HCT116 (cell line): ENCODE measurements around the gene SPRR4. TPM values are rescaled to one million over a fixed set of nuclear protein-coding genes. Genes with fewer than 3 reads are reported as not detected.

Source experiments
- ATAC-seq: fragments of 200-7000 bp; cut with Tn5 transposase; 2 replicates; pipeline ENCODE4 v1.9.1; 2020; ENCODE audit warnings: mild to moderate bottlenecking, moderate library complexity
- BruUV-seq: library from RNA; stranded (reverse); fragments of 400-500 nt; replicated peaks from 2 replicates; lab custom pipeline; 2021; lab: Mats Ljungman, UMichigan
- CTCF ChIA-PET: fragments of 300-600 bp; sonication (Branson Sonifier 250); formaldehyde crosslinking; loops from one replicate; lab custom pipeline; 2021; ENCODE audit warnings: antibody characterized with exemption; lab: Charles Lee
- POLR2A ChIA-PET: fragments of 300-600, 350-600 bp; sonication (Branson Sonifier 250); formaldehyde crosslinking; loops from one replicate; lab custom pipeline; 2021; ENCODE audit warnings: antibody characterized with exemption; lab: Charles Lee
- RAD21 ChIA-PET, 2 experiments: fragments of 300-600 bp; sonication (Branson Sonifier 250); formaldehyde crosslinking; loops; one replicate each; lab custom pipeline; 2023; ENCODE audit warnings: low total read pairs in 2 of 2; ENCODE audit not compliant: uncharacterized antibody in 2 of 2, unreplicated experiment in 2 of 2, low non-redundant PET in 1 of 2; lab: Charles Lee
- DNase-seq: peaks from one replicate; pipeline ENCODE4 v3.0.0-alpha.2; 2010; ENCODE audit warnings: low read depth, low spot score
- H2AFZ ChIP-seq: fragments of 200-600 bp; shearing (Covaris generic), sonication (generic); 2 replicates; pipeline ENCODE4 v1.6.1; 2017; ENCODE audit warnings: low read depth, mixed run types, mixed read lengths, antibody characterized with exemption, low read length; ENCODE audit not compliant: poor library complexity, severe bottlenecking
- H3K27ac ChIP-seq: 2 replicates; pipeline ENCODE4 v1.5.1; 2012; ENCODE audit warnings: low read depth, low read length
- H3K27me3 ChIP-seq: fragments of 200-600 bp; sonication (generic); 2 replicates; pipeline ENCODE4 v1.6.1; 2016; ENCODE audit warnings: mixed run types, low read length, mixed read lengths; ENCODE audit not compliant: insufficient read depth
- H3K36me3 ChIP-seq, 2 experiments: fragments of 200-500 bp in 1 of 2; fragments of 200-600 bp in 1 of 2; sonication (Bioruptor generic) in 1 of 2; sonication (generic) in 1 of 2; 2 replicates each; pipeline versions ENCODE4 v1.5.1 to v1.6.1; 2014 to 2016; ENCODE audit warnings: low read length in 2 of 2, inconsistent platforms in 1 of 2, mixed read lengths in 1 of 2, mixed run types in 1 of 2; ENCODE audit not compliant: insufficient read depth in 2 of 2, control insufficient read depth in 1 of 2
- H3K4me1 ChIP-seq, 2 experiments: fragments of 200-600 bp in 1 of 2; sonication (generic) in 1 of 2; 2 replicates each; pipeline versions ENCODE4 v1.5.1 to v1.6.1; 2012 to 2017; ENCODE audit warnings: low read length in 2 of 2, inconsistent platforms in 1 of 2, mild to moderate bottlenecking in 1 of 2, mixed read lengths in 1 of 2, mixed run types in 1 of 2, moderate library complexity in 1 of 2; ENCODE audit not compliant: insufficient read depth in 2 of 2, control insufficient read depth in 1 of 2
- H3K4me2 ChIP-seq: fragments of 200-600 bp; sonication (generic); 2 replicates; pipeline ENCODE4 v1.6.1; 2017; ENCODE audit warnings: mixed run types, low read length, mixed read lengths
- H3K4me3 ChIP-seq, 2 experiments: fragments of 200-600 bp in 1 of 2; sonication (generic) in 1 of 2; replicated peaks in 1 of 2; 2 replicates each; pipeline ENCODE4 v1.5.1; 2011 to 2016; ENCODE audit warnings: low read length in 2 of 2, control low read depth in 1 of 2, low read depth in 1 of 2, mild to moderate bottlenecking in 1 of 2, mixed read lengths in 1 of 2, mixed run types in 1 of 2
- H3K79me2 ChIP-seq: fragments of 200-600 bp; sonication (generic); 2 replicates; pipeline ENCODE4 v1.6.1; 2017; ENCODE audit warnings: mild to moderate bottlenecking, mixed run types, low read length, moderate library complexity, mixed read lengths; ENCODE audit not compliant: insufficient read depth
- H3K9ac ChIP-seq: fragments of 200-600 bp; sonication (generic); 2 replicates; pipeline ENCODE4 v1.6.1; 2016; ENCODE audit warnings: low read length, mixed read lengths
- H3K9me2 ChIP-seq: fragments of 200-600 bp; sonication (generic), shearing (Covaris generic); 2 replicates; pipeline ENCODE4 v1.6.1; 2017; ENCODE audit warnings: mixed run types, mild to moderate bottlenecking, moderate library complexity; ENCODE audit not compliant: insufficient read depth
- H3K9me3 ChIP-seq, 2 experiments: fragments of 200-500 bp in 1 of 2; fragments of 200-600 bp in 1 of 2; sonication (Bioruptor generic) in 1 of 2; sonication (generic) in 1 of 2; 2 replicates each; pipeline ENCODE4 v1.6.1; 2014 to 2017; ENCODE audit warnings: low read length in 2 of 2, mixed read lengths in 2 of 2, inconsistent platforms in 1 of 2, low read depth in 1 of 2, mild to moderate bottlenecking in 1 of 2, mixed run types in 1 of 2, moderate library complexity in 1 of 2; ENCODE audit not compliant: control insufficient read depth in 1 of 2, insufficient read depth in 1 of 2
- H4K20me1 ChIP-seq: fragments of 200-600 bp; sonication (generic), shearing (Covaris generic); 2 replicates; pipeline ENCODE4 v1.6.1; 2017; ENCODE audit warnings: mixed run types, mild to moderate bottlenecking, moderate library complexity; ENCODE audit not compliant: insufficient read depth
- CEBPB ChIP-seq: IDR thresholded peaks from 2 replicates; pipeline ENCODE4 v1.6.1; 2012; ENCODE audit warnings: low read depth
- EZH2 ChIP-seq: fragments of 200-600 bp; sonication (generic); IDR thresholded peaks from 2 replicates; pipeline ENCODE4 v1.6.1; 2017; ENCODE audit warnings: antibody characterized with exemption, mixed run types
- JUND ChIP-seq: IDR thresholded peaks from 2 replicates; pipeline ENCODE4 v1.6.1; 2012
- SIN3A ChIP-seq: IDR thresholded peaks from 2 replicates; pipeline ENCODE4 v1.6.1; 2012; ENCODE audit warnings: low read depth
- SP1 ChIP-seq: IDR thresholded peaks from 2 replicates; pipeline ENCODE4 v1.6.1; 2012; ENCODE audit warnings: low read depth
- SRF ChIP-seq: IDR thresholded peaks from 2 replicates; pipeline ENCODE4 v1.6.1; 2012; ENCODE audit warnings: low read depth
- YY1 ChIP-seq: IDR thresholded peaks from 2 replicates; pipeline ENCODE4 v1.6.1; 2011; ENCODE audit warnings: low read length, low read depth, moderate library complexity, mild to moderate bottlenecking; ENCODE audit not compliant: insufficient replicate concordance; ENCODE audit errors: extremely low read depth
- intact Hi-C: fragments of 100-400 bp; cut with micrococcal nuclease; formaldehyde crosslinking; loops from 2 replicates; pipeline ENCODE4 v1.10.0; 2022
- total RNA-seq: library from RNA; stranded (reverse); gene quantifications from one replicate; pipeline ENCODE4 v1.2.1, GENCODE V29; 2021; ENCODE audit not compliant: unreplicated experiment
- TF ChIP-seq, protein P1 (sequence below): IDR thresholded peaks from 2 replicates; pipeline ENCODE4 v1.6.1; 2012; ENCODE audit warnings: low read depth
- TF ChIP-seq, protein P2 (sequence below): IDR thresholded peaks from 2 replicates; pipeline ENCODE4 v1.6.1; 2011; ENCODE audit warnings: mild to moderate bottlenecking, low read length, moderate library complexity; ENCODE audit not compliant: insufficient replicate concordance; ENCODE audit errors: extremely low read depth
- TF ChIP-seq, protein P3 (sequence below), 3 experiments: fragments of 200-600 bp in 1 of 3; sonication (generic) in 1 of 3; IDR thresholded peaks in 2 of 3; conservative IDR thresholded peaks in 1 of 3; 2 replicates each; pipeline ENCODE4 v1.5.1; 2012 to 2017; ENCODE audit warnings: low read depth in 2 of 3, low read length in 2 of 3, antibody characterized with exemption in 1 of 3, borderline replicate concordance in 1 of 3, control low read depth in 1 of 3, mild to moderate bottlenecking in 1 of 3, mixed read lengths in 1 of 3, mixed run types in 1 of 3, moderate library complexity in 1 of 3; ENCODE audit not compliant: insufficient read depth in 1 of 3

The SPRR4 gene
- total RNA-seq, 1 experiment from 2014 or later: not detected

DNA sequence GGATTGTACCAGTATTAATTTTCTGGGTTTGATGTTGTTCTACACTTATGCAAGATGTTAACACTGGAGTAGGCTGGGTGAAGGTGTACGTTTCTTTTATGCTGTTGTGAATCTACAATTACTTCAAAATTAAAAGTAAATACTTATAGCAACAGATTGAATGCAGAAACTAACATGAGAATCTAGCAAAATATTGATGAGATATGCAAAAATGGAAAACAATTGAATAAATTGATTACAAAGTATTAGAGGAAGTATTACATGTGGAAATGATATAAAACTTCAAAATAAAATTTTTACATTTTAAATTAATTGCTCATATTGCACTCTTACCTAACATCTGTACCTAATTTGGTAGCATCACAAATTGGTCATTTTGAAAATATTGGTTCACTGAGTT, 25.4 kb downstream of the SPRR4 start:
- no peak overlapping the region for H2AFZ ChIP-seq
- H4K20me1 ChIP-seq: no peaks in the 10 kb centered on the region
- no peak for ATAC-seq
- ChIA-PET CTCF (no interaction called here), POLR2A (no interaction called here), RAD21 (no interaction called here)
- no peak overlapping the region for H3K9ac ChIP-seq
- no peaks in the 10 kb centered on the region for H3K9me3 ChIP-seq
- H3K36me3 ChIP-seq: no peaks in the 10 kb centered on the region
- H3K9me2 ChIP-seq: no peaks in the 10 kb centered on the region
- no peak overlapping the region for H3K4me3 ChIP-seq
- H3K79me2 ChIP-seq: no peaks in the 10 kb centered on the region
- no peak for DNase-seq
- H3K27me3 ChIP-seq: peaks cover 28% of the 10 kb centered on the region; the same call in 1 of the 2 replicates
- intact Hi-C loops: no loop called here
- H3K4me1 ChIP-seq: peaks cover 0 to 7% of the 10 kb centered on the region in 2 experiments; a peak in 1 of 4 replicates
- no TSS peak for BruUV-seq
- no peak overlapping the region for H3K4me2 ChIP-seq
- no peak overlapping the region for H3K27ac ChIP-seq
- TF ChIP-seq, protein P1, sequence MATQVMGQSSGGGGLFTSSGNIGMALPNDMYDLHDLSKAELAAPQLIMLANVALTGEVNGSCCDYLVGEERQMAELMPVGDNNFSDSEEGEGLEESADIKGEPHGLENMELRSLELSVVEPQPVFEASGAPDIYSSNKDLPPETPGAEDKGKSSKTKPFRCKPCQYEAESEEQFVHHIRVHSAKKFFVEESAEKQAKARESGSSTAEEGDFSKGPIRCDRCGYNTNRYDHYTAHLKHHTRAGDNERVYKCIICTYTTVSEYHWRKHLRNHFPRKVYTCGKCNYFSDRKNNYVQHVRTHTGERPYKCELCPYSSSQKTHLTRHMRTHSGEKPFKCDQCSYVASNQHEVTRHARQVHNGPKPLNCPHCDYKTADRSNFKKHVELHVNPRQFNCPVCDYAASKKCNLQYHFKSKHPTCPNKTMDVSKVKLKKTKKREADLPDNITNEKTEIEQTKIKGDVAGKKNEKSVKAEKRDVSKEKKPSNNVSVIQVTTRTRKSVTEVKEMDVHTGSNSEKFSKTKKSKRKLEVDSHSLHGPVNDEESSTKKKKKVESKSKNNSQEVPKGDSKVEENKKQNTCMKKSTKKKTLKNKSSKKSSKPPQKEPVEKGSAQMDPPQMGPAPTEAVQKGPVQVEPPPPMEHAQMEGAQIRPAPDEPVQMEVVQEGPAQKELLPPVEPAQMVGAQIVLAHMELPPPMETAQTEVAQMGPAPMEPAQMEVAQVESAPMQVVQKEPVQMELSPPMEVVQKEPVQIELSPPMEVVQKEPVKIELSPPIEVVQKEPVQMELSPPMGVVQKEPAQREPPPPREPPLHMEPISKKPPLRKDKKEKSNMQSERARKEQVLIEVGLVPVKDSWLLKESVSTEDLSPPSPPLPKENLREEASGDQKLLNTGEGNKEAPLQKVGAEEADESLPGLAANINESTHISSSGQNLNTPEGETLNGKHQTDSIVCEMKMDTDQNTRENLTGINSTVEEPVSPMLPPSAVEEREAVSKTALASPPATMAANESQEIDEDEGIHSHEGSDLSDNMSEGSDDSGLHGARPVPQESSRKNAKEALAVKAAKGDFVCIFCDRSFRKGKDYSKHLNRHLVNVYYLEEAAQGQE: no peak
- TF ChIP-seq, protein P2, sequence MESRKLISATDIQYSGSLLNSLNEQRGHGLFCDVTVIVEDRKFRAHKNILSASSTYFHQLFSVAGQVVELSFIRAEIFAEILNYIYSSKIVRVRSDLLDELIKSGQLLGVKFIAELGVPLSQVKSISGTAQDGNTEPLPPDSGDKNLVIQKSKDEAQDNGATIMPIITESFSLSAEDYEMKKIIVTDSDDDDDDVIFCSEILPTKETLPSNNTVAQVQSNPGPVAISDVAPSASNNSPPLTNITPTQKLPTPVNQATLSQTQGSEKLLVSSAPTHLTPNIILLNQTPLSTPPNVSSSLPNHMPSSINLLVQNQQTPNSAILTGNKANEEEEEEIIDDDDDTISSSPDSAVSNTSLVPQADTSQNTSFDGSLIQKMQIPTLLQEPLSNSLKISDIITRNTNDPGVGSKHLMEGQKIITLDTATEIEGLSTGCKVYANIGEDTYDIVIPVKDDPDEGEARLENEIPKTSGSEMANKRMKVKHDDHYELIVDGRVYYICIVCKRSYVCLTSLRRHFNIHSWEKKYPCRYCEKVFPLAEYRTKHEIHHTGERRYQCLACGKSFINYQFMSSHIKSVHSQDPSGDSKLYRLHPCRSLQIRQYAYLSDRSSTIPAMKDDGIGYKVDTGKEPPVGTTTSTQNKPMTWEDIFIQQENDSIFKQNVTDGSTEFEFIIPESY: no peak
- TF ChIP-seq SIN3A: no peak
- no peak for TF ChIP-seq SP1
- TF ChIP-seq, protein P3, sequence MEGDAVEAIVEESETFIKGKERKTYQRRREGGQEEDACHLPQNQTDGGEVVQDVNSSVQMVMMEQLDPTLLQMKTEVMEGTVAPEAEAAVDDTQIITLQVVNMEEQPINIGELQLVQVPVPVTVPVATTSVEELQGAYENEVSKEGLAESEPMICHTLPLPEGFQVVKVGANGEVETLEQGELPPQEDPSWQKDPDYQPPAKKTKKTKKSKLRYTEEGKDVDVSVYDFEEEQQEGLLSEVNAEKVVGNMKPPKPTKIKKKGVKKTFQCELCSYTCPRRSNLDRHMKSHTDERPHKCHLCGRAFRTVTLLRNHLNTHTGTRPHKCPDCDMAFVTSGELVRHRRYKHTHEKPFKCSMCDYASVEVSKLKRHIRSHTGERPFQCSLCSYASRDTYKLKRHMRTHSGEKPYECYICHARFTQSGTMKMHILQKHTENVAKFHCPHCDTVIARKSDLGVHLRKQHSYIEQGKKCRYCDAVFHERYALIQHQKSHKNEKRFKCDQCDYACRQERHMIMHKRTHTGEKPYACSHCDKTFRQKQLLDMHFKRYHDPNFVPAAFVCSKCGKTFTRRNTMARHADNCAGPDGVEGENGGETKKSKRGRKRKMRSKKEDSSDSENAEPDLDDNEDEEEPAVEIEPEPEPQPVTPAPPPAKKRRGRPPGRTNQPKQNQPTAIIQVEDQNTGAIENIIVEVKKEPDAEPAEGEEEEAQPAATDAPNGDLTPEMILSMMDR (IDR thresholded peaks at IDR 0.05 in 2 of 3, conservative IDR thresholded peaks at IDR 0.05 in 1 of 3; ENCODE audit: borderline replicate concordance in 1 of 3, insufficient read depth in 1 of 3, low read depth in 2 of 3, low read length in 2 of 3): no peak
- TF ChIP-seq JUND: no peak
- TF ChIP-seq EZH2: no peak
- no peak for TF ChIP-seq YY1
- TF ChIP-seq CEBPB: no peak
- TF ChIP-seq SRF: no peak
